HUES48 (cell line): ENCODE measurements around the gene FARP1.
"Not testable (repeated sequence)": the region's sequence is repeated elsewhere in the genome, so short reads cannot be mapped to it uniquely, and the experiment has no call there.

Experiments
- H3K27ac ChIP-seq: one replicate; pipeline ENCODE4 v1.7.0; 2013; ENCODE audit warnings: low read depth, low read length, inconsistent platforms
- H3K27me3 ChIP-seq: 2 replicates; pipeline ENCODE4 v1.6.1; 2013; ENCODE audit warnings: mild to moderate bottlenecking, low read length; ENCODE audit not compliant: control insufficient read depth, insufficient read depth
- H3K36me3 ChIP-seq: 2 replicates; pipeline ENCODE4 v1.6.1; 2013; ENCODE audit warnings: low read length; ENCODE audit not compliant: control insufficient read depth, insufficient read depth
- H3K4me1 ChIP-seq: 2 replicates; pipeline ENCODE4 v1.6.1; 2013; ENCODE audit warnings: mild to moderate bottlenecking, low read length; ENCODE audit not compliant: control insufficient read depth, insufficient read depth
- H3K4me3 ChIP-seq: 2 replicates; pipeline ENCODE4 v1.5.1; 2013; ENCODE audit warnings: mild to moderate bottlenecking, low read depth, low read length
- H3K9ac ChIP-seq: 2 replicates; pipeline ENCODE4 v1.6.1; 2013; ENCODE audit warnings: mild to moderate bottlenecking, low read depth, low read length, moderate library complexity
- H3K9me3 ChIP-seq: 2 replicates; pipeline ENCODE4 v1.6.1; 2013; ENCODE audit warnings: low read length; ENCODE audit not compliant: control insufficient read depth, insufficient read depth

The FARP1 gene

GRCh38 chr13:98264877-98265276 is 122.0 kb downstream of the FARP1 start:
- Histone ChIP-seq H3K9me3 (no peaks in the 10 kb centered on the region), H3K4me1 (peaks cover 9% of the 10 kb centered on the region), H3K27ac (no peak overlapping the region), H3K4me3 (no peak overlapping the region), H3K27me3 (no peaks in the 10 kb centered on the region), H3K36me3 (no peaks in the 10 kb centered on the region), H3K9ac (no peak overlapping the region)

GRCh38 chr13:98265692-98266551 is 123.0 kb downstream of the FARP1 start:
- no peaks in the 10 kb centered on the region for H3K36me3 ChIP-seq
- no peak overlapping the region for H3K27ac ChIP-seq
- H3K4me3 ChIP-seq, result no peak overlapping the region
- no peaks in the 10 kb centered on the region for H3K9me3 ChIP-seq
- H3K4me1 ChIP-seq, result peaks cover 8% of the 10 kb centered on the region
- no peaks in the 10 kb centered on the region for H3K27me3 ChIP-seq
- H3K9ac ChIP-seq, result no peak overlapping the region

DNA sequence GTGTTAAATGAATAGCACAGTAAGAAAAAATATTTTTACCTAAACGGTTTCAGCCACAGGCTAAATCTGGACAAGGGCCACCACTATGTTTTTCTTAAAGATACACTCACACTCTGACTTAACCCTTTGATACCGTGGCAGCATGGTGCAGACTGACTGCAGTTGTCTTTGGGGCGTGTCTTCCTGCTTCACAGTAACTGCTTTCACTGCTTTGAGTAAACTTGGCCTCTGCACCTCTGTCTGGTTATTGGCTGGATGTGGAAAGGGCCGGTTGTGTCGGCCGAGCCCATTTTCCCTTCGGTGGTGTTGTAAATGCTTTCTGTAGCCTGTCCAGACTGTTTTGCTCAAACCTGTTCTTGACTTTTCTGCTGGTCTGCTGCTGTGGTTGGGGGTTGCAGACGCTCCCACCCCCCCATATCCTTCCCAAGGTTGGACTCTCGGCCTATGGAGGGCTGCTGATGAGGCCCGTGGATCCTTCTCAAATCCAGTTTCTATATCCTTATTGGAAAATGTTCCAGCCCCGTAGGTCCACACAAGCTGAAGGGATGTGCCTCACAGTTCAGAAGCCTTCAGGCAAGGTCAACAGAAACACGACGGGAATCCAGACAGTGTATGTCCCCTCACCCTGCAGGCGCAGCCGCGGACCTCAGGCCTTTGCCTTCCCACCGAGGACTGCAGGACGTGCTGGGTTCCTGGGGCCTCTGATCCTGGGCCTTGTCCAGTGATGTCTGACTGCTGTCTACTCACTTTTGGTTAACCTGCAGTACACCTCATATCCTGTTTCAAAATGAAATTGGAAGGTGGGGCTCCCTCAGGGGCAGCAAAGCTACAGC is 124.4 kb downstream of the FARP1 start:
- H3K4me3 ChIP-seq, result no peak overlapping the region
- no peaks in the 10 kb centered on the region for H3K36me3 ChIP-seq
- H3K9ac ChIP-seq, result no peak overlapping the region
- H3K27me3 ChIP-seq, result no peaks in the 10 kb centered on the region
- H3K9me3 ChIP-seq, result no peaks in the 10 kb centered on the region
- H3K27ac ChIP-seq, result no peak overlapping the region
- H3K4me1 ChIP-seq, result peaks cover under 1% of the 10 kb centered on the region; the same call in 1 of the 2 replicates

DNA sequence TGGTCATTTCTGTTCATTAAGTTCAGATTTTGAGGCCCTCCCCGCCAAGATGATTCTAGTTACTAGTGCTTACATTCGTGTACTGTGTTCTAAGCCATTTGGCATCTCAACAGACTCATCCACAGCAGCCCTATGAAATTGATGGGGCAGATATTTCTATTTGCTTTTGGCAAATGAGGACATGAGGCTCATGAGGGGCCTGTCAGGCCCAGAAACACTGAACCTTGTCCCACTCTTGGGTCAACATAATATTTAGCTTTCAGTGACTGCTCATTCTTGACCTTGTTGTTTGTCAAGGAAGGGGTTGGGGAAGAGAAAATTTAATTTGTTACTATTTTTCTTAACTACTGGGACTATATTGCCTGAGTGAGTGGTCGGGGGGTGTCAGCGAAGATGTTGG is 126.5 kb downstream of the FARP1 start:
- H3K27me3 ChIP-seq, result no peaks in the 10 kb centered on the region
- H3K9ac ChIP-seq, result no peak overlapping the region
- peaks cover 21% of the 10 kb centered on the region for H3K4me1 ChIP-seq
- no peaks in the 10 kb centered on the region for H3K36me3 ChIP-seq
- no peaks in the 10 kb centered on the region for H3K9me3 ChIP-seq
- no peak overlapping the region for H3K4me3 ChIP-seq
- no peak overlapping the region for H3K27ac ChIP-seq

GRCh38 chr13:98270819-98271218 is 127.9 kb downstream of the FARP1 start:
- no peaks in the 10 kb centered on the region for H3K36me3 ChIP-seq
- no peak overlapping the region for H3K27ac ChIP-seq
- H3K4me1 ChIP-seq, result peaks cover 35% of the 10 kb centered on the region
- no peaks in the 10 kb centered on the region for H3K27me3 ChIP-seq
- no peak overlapping the region for H3K9ac ChIP-seq
- H3K4me3 ChIP-seq, result no peak overlapping the region
- no peaks in the 10 kb centered on the region for H3K9me3 ChIP-seq

DNA sequence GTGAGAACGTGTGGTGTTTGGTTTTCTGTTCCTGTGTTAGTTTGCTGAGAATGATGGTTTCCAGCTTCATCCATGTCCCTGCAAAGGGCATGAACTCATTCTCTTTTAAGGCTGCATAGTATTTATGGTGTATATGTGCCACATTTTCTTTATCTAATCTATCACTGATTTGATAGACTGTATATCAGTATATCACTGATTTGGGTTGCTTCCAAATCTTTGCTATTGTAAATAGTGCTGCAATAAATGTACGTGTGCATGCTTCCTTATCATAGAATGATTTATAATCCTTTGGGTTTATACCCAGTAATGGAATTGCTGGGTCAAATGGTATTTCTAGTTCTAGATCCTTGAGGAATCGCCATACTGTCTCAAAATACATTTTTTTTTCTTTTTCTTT is 128.8 kb downstream of the FARP1 start:
- not testable (repeated sequence) for H3K9ac ChIP-seq, H3K27me3 ChIP-seq, H3K27ac ChIP-seq, H3K4me3 ChIP-seq, H3K36me3 ChIP-seq, H3K9me3 ChIP-seq
- H3K4me1 ChIP-seq, result peaks cover 38% of the 10 kb centered on the region

GRCh38 chr13:98272549-98272948 is 129.7 kb downstream of the FARP1 start:
- H3K9ac ChIP-seq, result no peak overlapping the region
- no peaks in the 10 kb centered on the region for H3K9me3 ChIP-seq
- H3K27me3 ChIP-seq, result no peaks in the 10 kb centered on the region
- peaks cover 41% of the 10 kb centered on the region for H3K4me1 ChIP-seq
- no peaks in the 10 kb centered on the region for H3K36me3 ChIP-seq
- H3K27ac ChIP-seq, result peak overlapping the region; percentile 74
- H3K4me3 ChIP-seq, result no peak overlapping the region

DNA sequence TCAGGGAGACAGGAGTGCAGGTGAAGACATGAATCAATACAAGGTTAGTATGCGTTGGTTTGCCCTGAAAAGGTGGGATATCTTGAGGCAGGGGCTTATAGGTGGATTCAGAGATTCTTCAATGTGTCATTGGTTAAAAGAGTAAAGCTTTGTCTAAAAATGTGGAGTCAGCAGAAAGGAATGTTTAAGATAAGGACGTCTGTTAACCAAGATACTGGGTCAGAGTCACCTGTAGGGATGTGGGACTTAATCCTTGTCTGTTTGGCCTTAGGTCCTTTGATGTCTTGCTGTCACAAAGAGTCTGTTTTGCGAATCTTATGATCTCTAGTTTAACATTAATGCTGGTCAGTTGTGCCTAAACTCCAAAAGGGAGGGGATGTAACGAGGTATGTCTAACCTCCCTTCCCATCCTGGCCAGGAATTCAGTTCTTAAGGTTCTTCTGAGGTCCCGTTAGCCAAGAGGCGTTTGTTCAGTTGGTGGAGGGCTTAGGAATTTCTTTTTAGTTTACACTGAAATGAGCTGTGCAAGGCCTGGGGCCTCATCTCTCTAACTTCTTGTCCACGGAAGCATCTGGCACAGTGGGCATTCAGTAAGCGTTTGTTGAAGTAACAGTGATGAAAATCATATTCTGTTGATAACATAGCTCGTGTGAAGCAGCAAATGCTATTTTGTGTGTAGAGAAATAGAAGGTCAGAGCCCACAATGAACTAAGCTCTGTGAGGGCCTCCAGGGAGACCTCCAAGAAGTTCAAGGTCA is 130.4 kb downstream of the FARP1 start:
- Histone ChIP-seq H3K36me3 (no peaks in the 10 kb centered on the region), H3K9ac (peak overlapping the region; percentile 64; the same call in 1 of the 2 replicates), H3K27me3 (no peaks in the 10 kb centered on the region), H3K27ac (peak overlapping the region; percentile 74), H3K4me3 (no peak overlapping the region), H3K4me1 (peaks cover 43% of the 10 kb centered on the region), H3K9me3 (no peaks in the 10 kb centered on the region)

DNA sequence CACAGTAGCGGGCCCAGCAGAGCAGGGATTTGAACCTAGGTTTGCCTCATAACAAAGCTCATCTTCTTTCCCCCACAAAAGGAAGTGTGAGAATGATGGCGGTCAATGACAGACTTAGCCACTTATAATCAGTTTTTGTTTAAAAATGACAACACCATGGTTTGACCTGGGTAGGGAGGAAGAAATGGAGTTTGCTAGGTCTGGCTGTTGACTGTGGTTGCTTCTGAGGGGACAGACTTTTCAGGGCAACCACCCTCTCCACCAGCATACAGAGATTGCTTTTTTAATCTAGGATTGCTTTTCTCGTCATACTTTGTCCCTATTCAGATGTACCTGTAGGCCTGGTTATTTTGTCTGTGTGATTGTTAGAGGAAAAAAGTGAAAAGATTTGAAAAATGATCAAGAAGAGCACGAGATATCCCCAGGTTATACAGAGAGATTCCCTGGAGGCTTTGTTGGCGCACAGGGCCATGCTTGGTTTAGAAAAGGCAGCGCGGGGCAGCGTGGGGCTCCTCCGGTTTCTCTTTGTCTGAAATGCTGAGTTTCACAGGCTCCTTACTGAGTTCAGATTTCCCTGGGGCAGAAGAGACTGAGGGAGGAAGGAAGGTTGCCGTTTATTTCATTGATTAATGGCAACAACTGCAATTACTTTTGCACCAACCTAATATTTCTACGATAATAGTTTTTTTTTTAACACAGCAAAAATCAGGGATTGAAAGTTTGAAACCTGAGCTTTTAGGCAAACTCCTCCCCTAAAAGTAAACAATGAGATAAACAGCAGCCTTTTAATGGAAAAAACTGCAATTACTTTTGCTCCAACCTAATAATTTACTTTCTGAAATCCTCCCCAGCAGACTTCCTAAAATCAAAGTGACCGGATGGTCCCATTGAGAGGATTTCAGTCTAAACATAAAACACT is 131.2 kb downstream of the FARP1 start:
- Histone ChIP-seq H3K27ac (peak overlapping the region; percentile 74), H3K36me3 (no peaks in the 10 kb centered on the region), H3K27me3 (no peaks in the 10 kb centered on the region), H3K9ac (peak overlapping the region; percentile 64), H3K4me3 (no peak overlapping the region), H3K4me1 (peaks cover 43% of the 10 kb centered on the region), H3K9me3 (no peaks in the 10 kb centered on the region)

- Histone ChIP-seq H3K9ac (no peak overlapping the region; the same call in 1 of the 2 replicates), H3K27me3 (no peaks in the 10 kb centered on the region), H3K4me1 (peaks cover 46% of the 10 kb centered on the region), H3K36me3 (no peaks in the 10 kb centered on the region), H3K4me3 (no peak overlapping the region), H3K27ac (peak overlapping the region; percentile 74), H3K9me3 (no peaks in the 10 kb centered on the region)
Measured at GRCh38 chr13:98274921-98275487, 132.1 kb downstream of the FARP1 start.
